GM21619 (cell line): ENCODE measurements around the gene OR13F1.
"Not testable (repeated sequence)": the region's sequence is repeated elsewhere in the genome, so short reads cannot be mapped to it uniquely, and the experiment has no call there.

Experiments used
- ATAC-seq: cut with Tn5 transposase; IDR thresholded peaks from one replicate; pipeline ENCODE4 v1.9.1; 2021; ENCODE audit not compliant: unreplicated experiment

The OR13F1 gene, protein sequence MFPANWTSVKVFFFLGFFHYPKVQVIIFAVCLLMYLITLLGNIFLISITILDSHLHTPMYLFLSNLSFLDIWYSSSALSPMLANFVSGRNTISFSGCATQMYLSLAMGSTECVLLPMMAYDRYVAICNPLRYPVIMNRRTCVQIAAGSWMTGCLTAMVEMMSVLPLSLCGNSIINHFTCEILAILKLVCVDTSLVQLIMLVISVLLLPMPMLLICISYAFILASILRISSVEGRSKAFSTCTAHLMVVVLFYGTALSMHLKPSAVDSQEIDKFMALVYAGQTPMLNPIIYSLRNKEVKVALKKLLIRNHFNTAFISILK

DNA sequence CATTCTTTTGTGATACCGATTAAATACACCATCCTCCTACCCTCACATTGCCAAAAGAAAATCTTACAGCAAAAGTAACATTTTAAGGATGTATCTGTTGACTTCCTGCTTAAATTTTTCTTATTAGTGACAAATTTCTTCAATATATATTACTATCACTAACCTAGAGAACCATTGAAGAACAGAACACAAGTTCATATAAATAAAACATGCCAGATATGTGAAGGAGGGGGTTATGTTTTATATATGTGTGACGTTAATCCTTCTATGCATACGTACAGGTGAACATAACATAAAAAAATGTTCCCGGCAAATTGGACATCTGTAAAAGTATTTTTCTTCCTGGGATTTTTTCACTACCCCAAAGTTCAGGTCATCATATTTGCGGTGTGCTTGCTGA lies at the start of gene OR13F1:
TSS of gene OR13F1 (plus strand) at position 301 of the 400 bp plus-strand sequence. CDS start at position 301, 0 bp downstream.
- ATAC-seq: no peak

DNA sequence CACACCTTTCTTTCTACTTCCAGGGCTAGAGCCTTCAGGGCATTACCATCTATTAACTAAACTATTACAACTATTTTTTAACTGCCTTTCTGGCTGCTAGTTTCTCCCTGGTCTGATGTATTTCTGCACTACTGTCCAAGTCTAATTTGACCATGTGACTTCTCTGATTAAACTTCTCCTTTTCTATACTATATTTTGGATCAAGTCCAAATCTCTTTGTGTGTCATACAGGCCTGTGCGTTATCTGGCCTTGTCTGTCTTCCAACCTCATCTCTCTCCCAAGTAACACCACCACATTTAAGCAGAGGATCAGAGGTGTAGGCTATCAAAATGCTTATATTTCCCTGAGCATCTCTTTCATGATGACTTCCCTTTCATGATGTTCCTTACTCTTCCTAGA lies 47.2 kb upstream of the OR13F1 start:
- no peak for ATAC-seq

DNA sequence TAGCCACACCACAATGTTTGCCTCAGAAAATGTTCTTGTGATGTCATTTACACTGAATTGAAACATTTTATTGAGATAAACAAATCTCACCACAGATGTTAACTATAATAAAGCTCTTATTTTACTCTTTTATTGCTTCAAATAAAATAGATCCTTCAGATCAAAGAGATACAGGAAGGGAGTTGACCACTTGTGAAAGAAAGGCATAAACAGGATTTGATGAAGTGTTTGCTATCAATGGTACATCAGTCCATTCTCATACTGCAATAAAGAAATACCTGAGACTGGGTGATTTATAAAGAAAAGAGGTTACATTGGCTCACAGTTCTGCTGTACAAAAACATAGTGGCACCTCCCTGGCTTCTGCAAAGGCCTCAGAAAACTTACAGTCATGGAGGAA lies 40.2 kb upstream of the OR13F1 start:
- ATAC-seq: no peak

DNA sequence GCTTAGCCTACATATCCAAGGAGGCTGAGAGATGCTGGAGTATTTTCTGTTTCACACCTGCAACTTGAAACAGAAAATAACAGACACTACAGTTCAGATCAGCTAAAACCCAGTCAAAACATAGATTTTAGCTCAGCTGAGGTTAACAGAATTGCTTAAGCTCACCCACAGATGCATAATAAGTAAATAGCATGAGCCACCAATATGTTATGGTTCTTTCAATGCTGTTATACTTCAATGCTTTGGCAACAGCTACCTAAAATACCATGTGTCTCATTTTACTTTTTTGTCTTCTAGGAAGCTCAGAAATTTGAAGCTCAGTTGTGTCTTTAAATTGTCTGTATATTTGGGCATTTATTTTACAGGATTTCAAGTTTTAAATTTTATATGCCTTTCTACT lies 35.8 kb upstream of the OR13F1 start:
- no peak for ATAC-seq

DNA sequence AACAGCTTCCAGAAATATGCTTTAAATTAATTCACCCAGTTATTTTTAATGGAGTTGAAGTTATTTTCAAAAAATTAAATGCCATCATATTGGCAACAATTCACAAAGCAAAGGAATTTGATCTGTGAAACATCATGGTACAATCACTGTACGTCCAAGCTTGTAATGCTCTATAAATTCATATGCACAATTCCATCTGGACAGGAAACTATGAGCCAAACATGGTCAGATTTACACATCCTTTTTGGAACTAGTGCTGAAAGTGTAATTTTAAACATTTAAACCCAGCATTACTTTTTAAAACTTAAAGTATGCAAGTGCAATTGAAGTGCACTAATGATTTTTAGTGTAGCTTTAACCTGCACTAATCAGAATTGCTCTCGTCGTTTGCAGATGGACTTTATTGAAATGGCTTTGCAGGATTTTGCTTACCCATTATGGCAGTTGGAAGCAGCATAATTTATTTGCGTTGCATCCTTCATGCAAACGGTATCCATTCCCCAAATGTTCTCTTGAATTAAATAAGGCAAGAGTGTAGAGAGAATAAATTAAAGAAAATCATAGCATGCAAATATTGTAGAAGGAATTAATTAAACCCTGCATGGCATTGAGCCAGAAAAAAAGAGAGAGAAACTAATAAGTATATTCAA lies 21.0 kb upstream of the OR13F1 start:
- ATAC-seq: no peak

DNA sequence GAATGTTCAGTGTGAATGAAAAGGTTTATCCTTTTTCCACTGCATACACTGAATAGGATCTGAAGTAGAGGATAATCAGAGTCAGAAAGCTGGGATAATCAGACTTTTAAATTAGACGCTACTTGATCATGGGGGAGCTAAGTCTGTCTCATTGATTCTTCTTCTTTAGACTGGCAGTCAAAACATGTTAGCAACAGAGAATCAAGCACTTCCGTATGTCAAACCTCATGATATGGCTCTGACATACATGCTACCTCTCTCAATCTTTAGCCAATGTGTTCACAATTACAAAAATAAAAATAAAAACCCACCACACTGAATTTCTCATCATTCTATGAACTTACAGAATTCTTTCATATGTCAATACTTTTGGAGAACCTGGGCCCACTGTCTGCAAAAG lies 19.0 kb upstream of the OR13F1 start:
- ATAC-seq: no peak

DNA sequence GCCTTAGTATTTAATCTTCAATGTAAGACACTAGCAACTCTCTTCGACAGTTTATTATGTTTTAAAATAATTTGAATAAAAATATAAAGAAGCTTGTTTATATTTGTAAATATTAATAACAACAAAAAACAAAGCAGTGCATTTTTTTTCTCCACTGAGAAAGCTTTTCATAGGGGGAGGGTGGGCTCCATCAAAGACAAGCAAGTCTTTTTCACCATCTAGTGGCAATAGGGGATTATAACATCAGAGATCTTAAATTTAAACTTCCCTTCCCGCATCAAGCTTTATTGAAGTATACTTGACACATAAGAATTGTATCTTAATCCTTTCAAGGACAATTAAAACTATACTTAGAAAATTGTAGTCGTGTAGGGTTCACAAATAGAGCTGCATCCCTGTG lies 9.3 kb upstream of the OR13F1 start:
- ATAC-seq: no peak

DNA sequence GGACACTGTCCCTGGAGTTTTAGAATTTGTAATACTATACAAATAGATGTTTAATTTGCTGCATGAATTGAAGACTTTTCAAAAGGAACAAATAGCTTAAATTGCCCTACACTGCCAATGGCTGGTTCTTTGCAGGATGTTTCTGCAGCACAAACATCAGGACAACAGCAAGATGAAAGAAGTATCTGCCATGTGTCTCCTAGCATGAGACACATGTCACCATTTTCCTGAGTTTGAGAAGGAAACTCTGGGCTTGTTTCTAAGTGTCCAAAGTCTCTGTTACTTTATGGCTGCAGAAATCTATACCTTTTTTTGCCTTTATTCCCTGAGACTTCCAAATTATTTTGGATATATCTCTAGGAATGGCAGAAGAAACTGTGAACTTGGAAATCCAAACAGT lies 623 bp upstream of the OR13F1 start:
- ATAC-seq: no peak

DNA sequence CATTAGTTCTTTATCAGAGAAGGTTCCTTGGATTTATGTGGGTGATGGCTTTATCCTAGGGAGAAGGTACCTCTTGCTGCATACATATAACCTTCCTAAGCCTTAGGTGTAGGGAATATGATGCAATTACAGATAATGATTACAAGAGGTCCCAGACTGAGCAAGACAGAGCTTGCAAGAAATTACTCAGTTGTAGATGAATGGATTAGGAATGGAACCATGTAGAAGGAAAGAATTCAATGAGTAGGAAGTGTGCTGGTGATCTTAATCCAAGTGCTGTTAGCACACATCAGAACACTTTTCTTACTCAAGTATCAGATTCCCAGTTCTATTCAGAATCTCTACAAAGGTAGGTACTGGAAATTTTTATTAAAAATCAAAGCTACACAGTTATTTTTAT lies 2.5 kb downstream of the OR13F1 start:
- no peak for ATAC-seq

DNA sequence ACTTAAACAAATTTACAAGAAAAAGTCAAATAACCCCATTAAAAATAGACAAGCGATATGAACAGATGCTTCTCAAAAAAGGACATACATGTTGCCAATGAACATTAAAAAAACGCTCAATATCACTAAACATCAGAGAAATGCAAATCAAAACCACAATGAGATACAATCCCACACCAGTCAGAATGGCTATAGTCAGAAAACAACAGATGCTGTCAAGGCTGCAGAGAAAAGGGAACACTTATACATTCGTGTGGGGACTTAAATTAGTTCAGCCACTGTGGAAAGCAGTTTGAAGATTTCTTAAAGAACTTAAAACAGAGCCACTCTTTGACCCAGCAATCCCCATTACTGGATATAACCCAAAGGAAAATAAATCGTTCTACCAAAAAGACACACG lies 10.8 kb downstream of the OR13F1 start:
- no peak for ATAC-seq

DNA sequence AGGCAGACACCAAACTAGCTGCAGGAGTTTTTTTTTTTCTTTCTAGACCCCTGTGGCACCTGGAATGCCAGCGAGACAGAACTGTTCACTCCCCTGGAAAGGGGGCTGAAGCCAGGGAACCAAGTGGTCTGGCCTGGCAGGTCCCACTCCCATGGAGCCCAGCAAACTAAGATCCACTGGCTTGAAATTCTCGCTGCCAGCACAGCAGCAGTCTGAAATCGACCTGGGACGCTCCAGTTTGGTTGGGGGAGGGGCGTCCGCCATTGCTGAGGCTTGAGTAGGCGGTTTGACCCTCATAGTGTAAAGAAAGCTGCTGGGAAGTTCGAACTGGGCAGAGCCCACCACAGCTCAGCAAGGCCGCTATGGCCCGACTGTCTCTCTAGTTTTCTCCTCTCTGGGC lies 16.2 kb downstream of the OR13F1 start:
- not testable (repeated sequence) for ATAC-seq

DNA sequence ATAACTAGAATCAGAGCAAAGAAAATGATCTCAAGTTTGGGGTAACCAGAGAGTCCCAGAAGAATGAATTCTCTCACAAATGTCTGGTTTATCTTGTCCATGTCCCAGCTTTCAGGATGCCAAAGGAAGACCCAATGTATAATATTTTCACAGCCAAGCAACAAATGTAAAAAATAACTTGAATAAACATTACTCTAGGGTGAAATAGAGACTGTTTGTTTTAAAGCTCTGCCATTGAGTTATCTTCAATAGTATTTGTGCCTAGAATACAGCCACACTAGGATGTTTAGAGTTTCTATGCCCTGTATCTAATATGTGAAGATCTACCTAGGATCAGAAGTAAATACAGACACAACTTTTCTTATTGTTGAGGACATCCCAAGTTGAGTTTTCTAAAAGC lies 23.0 kb downstream of the OR13F1 start, which contains the start of gene OR13C4:
TSS of gene OR13C4 (minus strand) at position 101 of the 400 bp plus-strand sequence. CDS start at position 101, 0 bp downstream.
- no peak for ATAC-seq

DNA sequence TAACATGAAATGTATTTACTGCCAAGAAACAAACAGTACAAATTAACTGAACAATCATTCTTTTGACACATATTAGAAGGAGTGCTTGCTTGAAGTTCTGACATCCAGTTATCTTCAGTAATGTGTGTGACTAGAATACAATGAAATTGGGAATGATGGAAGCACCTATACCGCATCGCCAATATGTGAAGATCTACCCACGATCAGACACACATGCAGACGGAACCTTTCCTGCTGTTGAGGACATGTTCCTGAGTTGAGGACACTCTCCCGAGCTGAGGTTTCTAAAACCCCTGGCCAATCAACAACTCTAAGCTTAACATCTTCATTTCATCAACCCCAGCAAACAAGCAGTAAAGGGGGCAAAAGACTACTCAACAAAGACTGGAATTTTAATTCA lies 32.7 kb downstream of the OR13F1 start, which contains the start of gene OR13C3:
TSS of gene OR13C3 (minus strand) at position 101 of the 400 bp plus-strand sequence. CDS start 133 bp downstream, outside the sequence.
- no peak for ATAC-seq

DNA sequence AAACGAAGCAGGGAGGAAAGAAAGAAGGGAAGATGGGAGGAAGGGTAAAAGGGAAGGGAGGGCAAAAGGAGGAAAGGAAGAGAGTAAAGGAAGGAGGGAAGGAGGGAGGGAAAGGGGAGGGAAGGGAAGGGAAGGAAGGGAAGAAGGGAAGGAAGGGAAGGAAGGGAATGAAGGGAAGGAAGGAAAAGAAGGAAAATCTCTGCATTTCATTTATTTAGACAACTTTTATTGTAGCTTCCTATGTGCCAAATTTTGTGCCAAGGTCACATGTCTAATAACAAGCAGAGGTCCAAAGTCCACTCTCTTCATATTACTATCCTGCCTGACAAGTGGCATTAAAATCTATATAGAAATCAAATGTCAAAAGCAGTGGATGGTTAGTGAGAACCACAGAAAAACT lies 35.2 kb downstream of the OR13F1 start:
- no peak for ATAC-seq

DNA sequence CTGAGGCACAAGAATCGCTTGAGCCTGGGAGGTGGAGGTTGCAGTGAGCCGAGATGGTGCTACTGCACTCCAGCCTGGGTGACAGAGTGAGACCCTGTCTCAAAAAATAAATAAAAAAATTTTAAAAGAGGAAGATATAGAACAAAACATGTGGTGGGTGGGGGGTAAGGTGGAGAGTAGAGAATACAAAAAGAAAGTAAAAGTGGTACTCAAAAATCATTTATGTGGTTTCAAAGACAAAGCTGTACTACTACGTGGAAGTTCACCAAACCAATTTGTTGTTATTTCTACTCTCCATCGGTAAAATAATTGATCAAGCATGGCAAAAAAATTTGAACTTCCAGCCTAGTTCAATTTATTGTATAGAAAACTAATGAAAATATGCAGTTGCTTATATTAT lies 40.6 kb downstream of the OR13F1 start:
- no peak for ATAC-seq

DNA sequence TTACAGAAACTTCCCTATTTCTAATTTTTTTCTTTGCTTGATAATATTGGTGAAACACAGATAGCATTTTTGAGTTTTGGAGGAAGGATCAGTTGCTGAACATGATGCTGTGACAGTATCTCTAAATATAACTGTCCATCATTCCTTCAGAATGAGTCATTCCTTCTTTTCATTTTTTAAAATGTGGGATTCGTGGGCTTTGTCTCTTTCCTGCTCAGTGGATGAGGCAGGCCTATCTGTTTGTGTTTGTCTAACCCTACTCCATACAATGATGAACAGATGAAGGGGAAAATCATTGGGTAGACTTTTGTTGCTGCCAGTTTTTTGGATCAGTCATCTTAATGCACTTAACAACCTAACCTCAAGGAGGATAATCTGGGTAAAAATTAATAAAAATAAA lies 49.2 kb downstream of the OR13F1 start:
- no peak for ATAC-seq
